H1 (cell line): ENCODE data around the gene CACNA1G. TPM values are rescaled to one million over a fixed set of nuclear protein-coding genes. Genes with fewer than 3 reads are reported as not detected.

Experiments
- ASH2L ChIP-seq: fragments of 200-600, 300-600 bp; sonication (generic); IDR thresholded peaks from one replicate; pipeline ENCODE4 v1.7.1; 2017; ENCODE audit warnings: low read length
- ATF2 ChIP-seq: IDR thresholded peaks from 2 replicates; pipeline ENCODE4 v1.6.1; 2012; ENCODE audit warnings: low read length, inconsistent platforms
- BCL11A ChIP-seq, 2 experiments: IDR thresholded peaks; one replicate each; pipeline ENCODE4 v1.6.1; 2011; ENCODE audit warnings: low read depth in 2 of 2, low read length in 2 of 2, mild to moderate bottlenecking in 2 of 2
- RAD21 ChIP-seq, 2 experiments: IDR thresholded peaks in 1 of 2; conservative IDR thresholded peaks in 1 of 2; 2 replicates each; pipeline ENCODE4 v1.6.1; 2011; ENCODE audit warnings: low read depth in 2 of 2, low read length in 2 of 2, improper control_type of control experiment in 1 of 2, inconsistent platforms in 1 of 2, mild to moderate bottlenecking in 1 of 2, moderate library complexity in 1 of 2
- polyA plus RNA-seq, 7 experiments: library from polyadenylated mRNA; depleted of rRNA in 3 of 7; stranded (reverse) in 5 of 7; unstranded in 2 of 7; fragments of >200 nt in 5 of 7; fragments of 200-250 nt in 2 of 7; gene quantifications; 1 replicate in 5 of 7; 2 replicates in 1 of 7; 4 replicates in 1 of 7; pipeline versions ENCODE4 v1.2.1 to v1.2.3, GENCODE V29; 2011 to 2013; ENCODE audit warnings: missing spikeins in 2 of 7, mixed read lengths in 2 of 7
- total RNA-seq: library from RNA; stranded (reverse); fragmentation: NEBNext Ultra II Directional; extraction: Animal tissue kit (Norgen Biotek cat#: 25700); gene quantifications from 2 replicates; pipeline ENCODE4 v1.2.1, GENCODE V29; 2021

Gene CACNA1G
- total and polyA plus RNA-seq, 2 of the 8 experiments (the other 6 are each of a cell fraction or from before 2014, with no cell fraction given): 2.9 to 4.9 TPM

GRCh38 chr17:50636804-50637195 is 76.3 kb downstream of the CACNA1G start (continued):
- no peak for TF ChIP-seq RAD21 (IDR thresholded peaks at IDR 0.05 in 1 of 2, conservative IDR thresholded peaks at IDR 0.05 in 1 of 2; ENCODE audit: low read depth in 2 of 2, low read length in 2 of 2)
- no peak for TF ChIP-seq ASH2L
- no peak for TF ChIP-seq ATF2
- no peak for TF ChIP-seq BCL11A (IDR thresholded peaks at IDR 0.05; ENCODE audit: low read depth in 2 of 2, low read length in 2 of 2)
